ENCODE results near the gene CXorf49B. TPM values are rescaled to one million over a fixed set of nuclear protein-coding genes. Genes with fewer than 3 reads are reported as not detected.
"Not testable (repeated sequence)": the region's sequence is repeated elsewhere in the genome, so short reads cannot be mapped to it uniquely, and the experiment has no call there.

The CXorf49B gene
- total RNA-seq, result not detected
- long read RNA-seq, result 0 reads

- intact Hi-C loops (cut with micrococcal nuclease); ATAC-seq; DNase-seq: not testable (repeated sequence)
These were observed at the start of gene CXorf49B for GRCh38 chrX:71763049-71763448. Gene CXorf49B (plus strand): TSS chrX:71763349. CDS start chrX:71763424, 75 bp downstream.

GRCh38 chrX:71714064-71714463 is 49.1 kb upstream of the CXorf49B start:
- DNase-seq; ATAC-seq; intact Hi-C loops (cut with micrococcal nuclease): not testable (repeated sequence)

- intact Hi-C loops (cut with micrococcal nuclease); ATAC-seq; DNase-seq: not testable (repeated sequence)
These were observed 47.6 kb upstream of the CXorf49B start for GRCh38 chrX:71715551-71715950.

- DNase-seq; intact Hi-C loops (cut with micrococcal nuclease); ATAC-seq: not testable (repeated sequence)
These were observed 46.8 kb upstream of the CXorf49B start for GRCh38 chrX:71716323-71716722.

GRCh38 chrX:71718185-71718584 is 45.0 kb upstream of the CXorf49B start, which contains the start of gene CXorf49:
Gene CXorf49 (minus strand): TSS chrX:71718285. CDS start chrX:71718151, 134 bp downstream.
- intact Hi-C loops (cut with micrococcal nuclease); DNase-seq; ATAC-seq: not testable (repeated sequence)

GRCh38 chrX:71719195-71719594 is 44.0 kb upstream of the CXorf49B start:
- intact Hi-C loops (cut with micrococcal nuclease); DNase-seq; ATAC-seq: not testable (repeated sequence)

GRCh38 chrX:71720289-71720886 is 42.8 kb upstream of the CXorf49B start:
- DNase-seq; ATAC-seq; intact Hi-C loops (cut with micrococcal nuclease): not testable (repeated sequence)

GRCh38 chrX:71760688-71761281 is 2.4 kb upstream of the CXorf49B start:
- ATAC-seq; DNase-seq; intact Hi-C loops (cut with micrococcal nuclease): not testable (repeated sequence)

GRCh38 chrX:71764832-71765231 is 1.7 kb downstream of the CXorf49B start:
- intact Hi-C loops (cut with micrococcal nuclease); DNase-seq: not testable (repeated sequence)
- ATAC-seq, result peak; percentile 29

- intact Hi-C loops (cut with micrococcal nuclease); DNase-seq; ATAC-seq: not testable (repeated sequence)
These were observed 2.5 kb downstream of the CXorf49B start for GRCh38 chrX:71765613-71766012.

GRCh38 chrX:71767134-71767533 is 4.0 kb downstream of the CXorf49B start:
- intact Hi-C loops (cut with micrococcal nuclease); ATAC-seq; DNase-seq: not testable (repeated sequence)

GRCh38 chrX:71778322-71778721 is 15.2 kb downstream of the CXorf49B start:
- DNase-seq; intact Hi-C loops (cut with micrococcal nuclease); ATAC-seq: not testable (repeated sequence)

- DNase-seq; intact Hi-C loops (cut with micrococcal nuclease): not testable (repeated sequence)
- peak; percentile 59 for ATAC-seq
These were observed 19.2 kb downstream of the CXorf49B start for GRCh38 chrX:71782225-71782949.

- intact Hi-C loops (cut with micrococcal nuclease); DNase-seq: not testable (repeated sequence)
- ATAC-seq, result peak; percentile 78
These were observed 19.8 kb downstream of the CXorf49B start for GRCh38 chrX:71782950-71783299.

GRCh38 chrX:71783569-71784347 is 20.6 kb downstream of the CXorf49B start:
- DNase-seq; intact Hi-C loops (cut with micrococcal nuclease): not testable (repeated sequence)
- peak; percentile 60 for ATAC-seq

GRCh38 chrX:71784348-71784983 is 21.3 kb downstream of the CXorf49B start:
- DNase-seq; intact Hi-C loops (cut with micrococcal nuclease): not testable (repeated sequence)
- ATAC-seq, result peak; percentile 68

- DNase-seq; ATAC-seq; intact Hi-C loops (cut with micrococcal nuclease): not testable (repeated sequence)
These were observed 43.3 kb downstream of the CXorf49B start for GRCh38 chrX:71806450-71806849.

GRCh38 chrX:71809886-71810285 is 46.7 kb downstream of the CXorf49B start:
- no peak for ATAC-seq
- DNase-seq, result no peak
- intact Hi-C loops (cut with micrococcal nuclease), result no loop called here
